ENCODE data around the gene SAE1.
"Not testable (repeated sequence)": the region's sequence is repeated elsewhere in the genome, so short reads cannot be mapped to it uniquely, and the experiment has no call there.

SAE1 gene

GRCh38 chr19:47130120-47130588 lies 481 bp upstream of the SAE1 start:
- no peak for DNase-seq (ENCODE audit: low spot score)

DNA sequence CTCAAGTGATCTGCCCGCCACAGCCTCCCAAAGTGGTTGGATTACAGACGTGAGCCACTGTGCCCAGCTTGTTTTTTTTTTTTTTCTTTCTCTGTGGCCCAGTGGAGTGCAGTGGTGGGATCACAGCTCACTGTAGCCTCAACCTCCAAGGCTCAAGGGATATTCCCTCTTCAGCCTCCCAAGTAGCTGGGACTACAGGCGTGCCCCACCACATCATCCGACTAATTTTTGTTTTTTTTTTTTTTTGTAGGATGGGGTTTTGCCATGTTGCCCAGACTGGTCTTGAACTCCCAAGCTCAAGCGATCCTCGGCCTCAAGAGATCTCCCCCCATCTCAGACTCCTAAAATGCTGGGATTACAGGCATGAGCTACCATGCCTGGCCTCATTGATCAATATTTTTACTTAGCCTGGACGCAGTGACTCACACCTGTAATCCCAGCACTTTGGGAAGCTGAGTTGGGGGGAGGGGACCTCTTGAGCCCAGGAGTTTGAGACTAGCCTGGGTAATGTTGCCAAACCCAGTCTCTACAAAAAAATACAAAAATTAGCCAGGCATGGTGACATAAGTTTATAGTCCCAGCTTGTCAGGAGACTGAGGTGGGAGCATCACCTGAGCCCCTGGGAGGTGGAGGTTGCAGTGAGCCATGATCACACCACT lies 1.7 kb downstream of the SAE1 start:
- DNase-seq (ENCODE audit: low spot score) = no peak

DNA sequence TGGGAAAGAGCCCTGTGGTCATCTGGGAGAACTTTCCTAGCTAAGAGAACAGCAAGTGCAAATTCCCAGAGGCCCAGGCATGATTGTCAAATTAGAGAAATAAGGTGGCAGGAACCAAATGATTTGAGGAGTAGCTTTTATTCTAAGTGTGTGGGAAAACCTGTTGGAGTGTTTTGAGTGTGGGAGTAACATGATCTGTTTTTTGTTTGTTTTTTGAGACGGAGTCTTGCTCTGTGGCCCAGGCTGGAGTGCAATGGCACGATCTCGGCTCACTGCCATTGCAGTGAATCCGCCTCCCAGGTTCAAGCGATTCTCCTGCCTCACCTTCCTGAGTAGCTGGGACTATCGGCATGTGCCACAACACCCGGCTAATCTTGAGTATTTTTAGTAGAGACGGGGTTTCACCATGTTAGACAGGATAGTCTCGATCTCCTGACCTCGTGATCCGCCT lies 2.4 kb downstream of the SAE1 start:
- DNase-seq (ENCODE audit: low spot score) = no peak

DNA sequence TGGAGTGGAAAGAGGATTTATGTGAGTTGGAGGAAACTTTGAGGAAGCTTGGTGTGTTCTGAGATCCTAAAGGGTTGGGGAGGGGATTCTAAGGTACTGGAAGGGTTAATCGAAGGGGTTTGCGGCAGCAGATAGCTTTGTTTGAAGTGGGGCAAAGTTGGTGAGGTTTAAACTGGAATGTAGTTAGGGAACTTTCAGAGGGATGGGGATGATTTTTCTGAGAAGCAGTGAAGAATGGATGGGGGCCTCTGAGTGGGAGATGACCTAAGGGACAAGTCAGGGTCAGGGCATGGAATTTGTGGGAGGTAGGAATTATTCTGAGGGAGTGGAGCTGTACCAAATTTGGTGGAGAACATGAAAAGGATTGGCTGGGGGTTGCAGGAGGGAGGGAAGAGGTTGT lies 3.9 kb downstream of the SAE1 start:
- no peak for DNase-seq (ENCODE audit: low spot score)

DNA sequence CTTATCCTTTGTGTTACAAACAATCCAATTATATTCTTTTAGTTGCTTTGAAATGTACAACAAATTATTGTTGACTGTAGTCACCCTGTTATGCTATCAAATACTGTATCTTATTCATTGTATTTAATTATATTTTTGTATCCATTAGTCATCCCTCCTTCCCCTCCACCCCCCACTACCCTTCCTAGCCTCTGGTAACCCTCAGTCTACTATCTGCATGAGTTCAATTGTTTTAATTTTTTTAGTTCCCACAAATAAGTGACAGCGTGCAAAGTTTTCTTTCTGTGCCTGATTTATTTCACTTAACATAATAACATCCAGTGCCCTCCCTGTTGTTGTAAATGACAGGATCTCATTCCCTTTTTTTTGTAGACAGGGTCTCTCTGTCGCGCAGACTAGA lies 4.5 kb downstream of the SAE1 start:
- DNase-seq (ENCODE audit: low spot score) = no peak

DNA sequence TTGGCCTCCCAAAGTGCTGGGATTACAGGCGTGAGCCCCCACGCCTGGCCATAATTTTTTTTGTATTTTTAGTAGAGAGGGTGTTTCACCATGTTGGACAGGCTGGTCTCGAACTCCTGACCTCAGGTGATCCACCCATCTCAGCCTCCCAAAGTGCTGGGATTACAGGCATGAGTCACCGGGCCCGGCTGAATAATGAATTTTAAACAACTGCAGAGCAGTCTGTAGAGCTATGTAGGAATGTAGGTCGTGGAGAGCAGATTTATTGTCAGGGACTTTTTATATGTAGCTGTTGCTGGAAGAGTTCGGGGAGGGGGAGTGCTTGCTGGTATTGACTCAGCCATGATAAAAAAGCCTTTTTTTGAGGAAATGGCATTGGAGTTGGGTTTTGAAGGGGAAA lies 10.6 kb downstream of the SAE1 start:
- DNase-seq (ENCODE audit: low spot score) = not testable (repeated sequence)

GRCh38 chr19:47141695-47142094 lies 11.1 kb downstream of the SAE1 start:
- DNase-seq (ENCODE audit: low spot score) = no peak

DNA sequence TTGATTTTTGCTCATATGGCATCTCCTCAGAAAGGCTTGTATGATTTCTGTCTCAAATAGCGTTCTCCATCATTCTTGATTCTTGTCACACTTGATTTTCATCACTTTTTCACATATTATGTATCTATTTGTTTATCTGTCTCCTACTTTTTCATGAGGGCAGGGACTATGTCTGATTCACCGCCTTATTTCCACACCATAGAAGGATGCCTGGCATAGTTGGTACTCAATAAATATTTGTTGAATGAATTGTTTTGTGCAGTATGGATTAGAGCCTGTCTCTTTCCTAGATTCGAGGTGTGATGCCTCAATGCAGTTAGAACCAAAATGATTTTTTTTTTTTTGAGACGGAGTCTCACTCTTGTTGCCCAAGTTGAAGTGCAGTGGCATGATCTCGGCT lies 12.1 kb downstream of the SAE1 start:
- no peak for DNase-seq (ENCODE audit: low spot score)

- DNase-seq (ENCODE audit: low spot score) = no peak
Measured at GRCh38 chr19:47143322-47144073, 12.9 kb downstream of the SAE1 start.

- no peak for DNase-seq (ENCODE audit: low spot score)
Measured at GRCh38 chr19:47144630-47145029, 14.0 kb downstream of the SAE1 start.

GRCh38 chr19:47145639-47146486 lies 15.2 kb downstream of the SAE1 start:
- DNase-seq (ENCODE audit: low spot score) = no peak

- no peak for DNase-seq (ENCODE audit: low spot score)
Measured at GRCh38 chr19:47146920-47147319, 16.3 kb downstream of the SAE1 start.

- no peak for DNase-seq (ENCODE audit: low spot score)
Measured at GRCh38 chr19:47151627-47152026, 21.0 kb downstream of the SAE1 start.

DNA sequence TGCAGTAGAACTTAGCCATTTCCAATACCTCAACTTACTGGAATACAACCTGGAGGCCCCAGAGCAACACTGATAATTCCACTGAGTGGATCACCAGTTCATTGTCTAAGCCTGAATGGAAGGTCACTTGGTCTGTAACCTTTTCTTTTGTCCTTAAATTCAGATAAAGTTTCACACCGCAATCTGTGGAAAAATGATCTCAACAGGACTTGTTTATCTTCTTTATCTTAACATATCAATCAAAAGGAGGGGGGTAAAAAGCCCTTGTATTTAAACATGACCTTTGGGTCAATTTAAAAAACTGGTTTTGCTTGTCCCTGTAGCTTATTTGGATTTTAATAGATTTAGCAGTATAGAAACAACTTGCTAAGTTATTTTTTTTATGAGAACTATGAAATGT lies 21.6 kb downstream of the SAE1 start:
- no peak for DNase-seq (ENCODE audit: low spot score)

- no peak for DNase-seq (ENCODE audit: low spot score)
Measured at GRCh38 chr19:47152632-47153031, 22.0 kb downstream of the SAE1 start.

GRCh38 chr19:47153266-47153665 lies 22.6 kb downstream of the SAE1 start:
- no peak for DNase-seq (ENCODE audit: low spot score)

GRCh38 chr19:47155148-47155547 lies 24.5 kb downstream of the SAE1 start:
- no peak for DNase-seq (ENCODE audit: low spot score)

- DNase-seq (ENCODE audit: low spot score) = no peak
Measured at GRCh38 chr19:47156861-47157430, 26.3 kb downstream of the SAE1 start.

DNA sequence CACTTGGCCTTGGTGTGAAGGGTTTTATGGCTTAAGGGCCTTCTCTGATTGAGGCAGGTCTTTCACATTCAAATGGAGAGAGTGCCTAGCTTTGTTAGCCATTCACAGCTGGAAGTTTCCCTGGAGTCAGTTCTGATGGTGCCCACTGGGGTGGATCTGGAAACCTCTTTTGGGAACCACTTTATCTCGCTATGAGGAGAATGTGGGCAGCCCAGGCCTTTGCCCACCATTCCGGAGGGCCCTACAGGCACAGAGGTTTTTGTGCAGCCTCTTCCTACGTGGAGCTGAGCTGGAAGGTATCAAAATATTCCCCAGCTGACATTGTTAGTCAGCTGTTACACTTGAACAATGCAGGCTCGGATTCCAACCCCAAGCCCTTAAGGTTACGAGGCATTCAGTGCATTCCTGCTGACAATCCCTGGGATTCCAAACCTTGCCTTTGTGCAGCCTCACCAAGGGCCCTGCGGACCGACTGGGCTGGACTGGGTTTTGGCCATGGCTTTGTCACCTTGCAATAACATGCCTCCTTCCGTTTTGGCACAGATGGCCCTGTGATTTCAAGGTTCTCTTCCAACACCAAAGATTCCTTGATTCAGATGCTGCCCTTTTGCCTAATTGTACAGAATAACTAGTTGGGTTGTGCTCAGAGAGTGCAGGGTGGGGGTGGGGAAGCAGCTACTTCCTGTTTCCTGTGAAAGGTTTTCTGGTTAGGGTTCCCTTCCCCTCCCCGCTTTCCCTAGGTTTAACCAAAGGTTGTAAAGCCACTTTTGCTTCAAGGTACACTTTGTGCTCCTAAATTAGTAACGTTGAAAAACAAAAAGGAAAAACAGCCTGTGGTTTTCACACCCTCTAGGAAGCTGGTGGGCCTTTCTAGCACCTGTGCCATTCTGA lies 27.0 kb downstream of the SAE1 start:
- peak; percentile 88 for DNase-seq (ENCODE audit: low spot score)

DNA sequence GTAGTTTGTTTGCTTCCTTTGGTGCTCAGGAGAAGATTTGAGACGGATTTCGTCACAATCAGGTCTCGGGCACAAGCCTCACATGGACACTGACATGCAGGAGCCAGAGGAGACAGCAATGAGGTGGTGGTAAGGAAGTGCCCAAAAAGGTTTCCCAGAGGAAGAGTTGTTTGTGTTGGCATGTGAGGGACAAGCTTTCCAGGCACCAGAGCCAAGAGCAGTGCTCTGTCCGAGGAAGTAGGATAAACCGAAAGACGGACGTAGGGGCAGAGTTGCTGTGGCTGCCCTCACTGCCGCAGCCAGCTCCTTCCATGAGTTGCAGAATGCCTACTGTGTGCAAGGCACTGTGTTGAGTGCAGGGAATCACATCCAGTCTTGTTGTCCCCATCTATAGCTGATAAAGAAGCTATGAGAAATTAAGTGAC lies 27.7 kb downstream of the SAE1 start:
- DNase-seq (ENCODE audit: low spot score) = no peak

- DNase-seq (ENCODE audit: low spot score) = peak; percentile 71
Measured at GRCh38 chr19:47158879-47159503, 28.4 kb downstream of the SAE1 start.

Data from kidney capillary endothelial cell (primary cell).